GM19324 (cell line): ENCODE measurements around the gene NAPG.
"Not testable (repeated sequence)": the region's sequence is repeated elsewhere in the genome, so short reads cannot be mapped to it uniquely, and the experiment has no call there.

Experiments
- ATAC-seq: cut with Tn5 transposase; IDR thresholded peaks from one replicate; pipeline ENCODE4 v1.9.1; 2021; ENCODE audit warnings: mild to moderate bottlenecking, moderate library complexity; ENCODE audit not compliant: unreplicated experiment, low FRiP score

NAPG gene

DNA sequence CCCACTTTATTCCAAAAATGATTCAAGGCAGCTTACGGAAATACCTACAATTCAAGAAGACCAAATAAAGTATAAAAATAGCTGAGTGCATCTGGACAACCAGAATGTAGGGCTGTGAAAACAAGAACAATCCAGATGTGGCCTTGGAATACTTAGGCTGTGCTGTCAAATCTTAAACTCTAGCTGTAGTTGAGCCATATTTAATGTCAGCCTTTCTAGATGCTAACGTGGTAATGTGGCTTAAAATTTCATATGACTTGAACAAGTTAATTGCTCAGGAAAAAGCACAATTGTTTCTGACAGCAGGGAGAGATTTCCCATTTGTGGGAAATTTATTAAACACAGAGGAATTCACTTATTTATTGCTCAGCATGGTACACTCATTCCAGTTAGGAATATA is 14.6 kb upstream of the NAPG start:
- no peak for ATAC-seq

DNA sequence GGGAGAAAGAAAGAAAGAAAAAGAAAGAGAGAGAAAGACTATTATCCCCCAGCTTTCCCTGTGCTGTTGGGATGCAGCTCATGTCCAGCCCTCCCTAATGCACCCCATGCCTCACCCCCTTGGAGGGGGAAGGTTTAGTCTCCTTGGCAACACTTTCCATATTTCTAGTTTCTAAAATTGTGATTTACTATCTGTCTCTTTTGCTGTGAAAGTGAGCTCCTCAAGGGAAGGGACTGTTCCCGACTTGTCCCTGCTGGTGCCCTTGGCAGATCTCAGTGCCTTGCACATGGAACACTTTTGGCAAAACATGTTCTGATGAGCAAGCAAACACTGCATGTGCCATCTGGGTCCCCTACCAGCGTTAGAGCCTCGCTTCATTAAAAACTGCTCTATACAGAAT is 11.7 kb upstream of the NAPG start:
- ATAC-seq: no peak

DNA sequence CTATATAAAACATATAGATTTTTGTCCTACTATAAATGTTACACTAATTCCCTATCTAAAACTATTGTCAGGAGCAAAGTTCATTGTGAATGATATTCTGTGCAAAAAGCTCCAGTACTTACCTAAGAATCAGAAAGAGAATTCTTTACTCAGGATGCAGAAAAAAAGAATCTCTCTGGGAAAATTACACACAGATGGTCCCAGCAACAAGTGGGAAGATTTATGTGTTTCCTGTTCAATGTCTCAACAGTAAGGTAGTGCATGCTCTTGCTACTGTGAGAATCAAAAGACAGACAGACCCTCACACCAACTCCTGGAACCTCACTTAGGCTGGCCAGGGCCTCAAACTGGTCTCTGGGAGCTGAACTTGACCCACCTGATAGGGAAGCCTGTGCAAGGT is 11.2 kb upstream of the NAPG start:
- ATAC-seq: no peak

DNA sequence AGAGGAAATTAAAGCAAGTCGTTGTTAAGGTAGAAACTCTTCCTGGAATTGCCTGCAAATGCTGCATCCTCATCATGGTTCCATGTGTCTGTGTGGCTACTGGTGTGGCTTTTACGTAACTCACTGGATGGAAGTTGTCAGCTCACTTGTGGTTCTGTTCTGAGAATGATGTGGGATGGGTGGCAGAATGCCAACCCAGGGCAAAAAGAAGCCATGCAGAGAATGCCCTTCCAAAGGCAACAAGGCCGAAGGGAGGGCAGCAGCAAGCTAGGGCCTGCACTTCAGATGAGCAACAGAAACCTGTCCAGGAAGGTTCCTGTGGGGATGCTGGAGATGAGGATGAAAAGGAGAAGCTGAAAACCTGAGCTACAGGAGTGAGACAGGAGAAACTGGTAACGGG is 10.4 kb upstream of the NAPG start:
- no peak for ATAC-seq

DNA sequence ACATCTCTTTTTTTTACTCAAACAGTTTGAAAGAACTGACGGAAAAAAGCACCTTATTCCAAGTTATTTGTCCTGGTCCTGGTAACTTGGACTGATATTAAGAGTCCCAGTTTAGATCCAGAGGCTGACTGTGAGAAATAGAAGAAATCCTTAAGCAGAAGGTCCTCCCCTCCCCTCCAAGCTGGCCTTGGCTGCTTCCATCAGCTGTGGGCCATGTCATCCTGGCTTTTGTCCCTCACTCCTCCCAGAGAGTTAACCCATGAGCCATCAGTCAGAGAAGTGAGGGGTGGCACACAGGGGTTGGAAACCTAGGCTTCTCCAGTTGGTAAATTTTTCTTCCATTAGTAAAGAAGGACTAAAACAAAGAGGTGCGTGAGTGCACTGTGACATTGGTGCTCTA is 9.7 kb upstream of the NAPG start:
- ATAC-seq: no peak

DNA sequence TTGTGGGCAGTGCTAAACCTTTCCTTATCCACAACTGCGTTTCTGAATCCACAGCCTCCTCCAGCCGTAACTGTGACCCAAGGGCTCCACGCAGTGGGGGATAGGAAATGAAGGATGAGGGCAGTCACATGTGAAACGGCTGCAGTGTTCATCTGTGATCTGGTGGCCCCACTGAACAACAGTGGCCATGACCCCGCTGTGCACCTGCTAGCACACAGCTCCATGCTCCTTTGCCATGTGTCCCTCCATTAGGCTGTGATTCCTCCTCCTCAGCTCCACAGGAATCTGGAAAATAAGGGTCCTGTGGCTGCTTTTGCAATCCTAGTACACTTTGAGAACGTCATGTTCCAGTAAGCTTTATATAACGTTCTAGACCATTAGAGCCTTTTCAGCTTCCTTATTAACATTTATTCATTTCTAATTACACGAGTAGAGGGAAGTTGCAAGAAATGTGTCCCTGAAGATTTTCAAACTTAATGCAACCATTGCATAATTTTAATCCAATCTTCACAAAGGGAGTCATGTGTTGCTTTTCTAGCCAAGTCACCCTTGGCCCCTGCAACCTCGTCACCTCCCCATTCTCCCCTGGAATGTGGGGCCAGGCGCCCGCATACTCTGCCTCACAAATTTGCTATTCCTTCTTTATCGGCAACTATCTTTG is 7.1 kb upstream of the NAPG start:
- ATAC-seq: no peak

DNA sequence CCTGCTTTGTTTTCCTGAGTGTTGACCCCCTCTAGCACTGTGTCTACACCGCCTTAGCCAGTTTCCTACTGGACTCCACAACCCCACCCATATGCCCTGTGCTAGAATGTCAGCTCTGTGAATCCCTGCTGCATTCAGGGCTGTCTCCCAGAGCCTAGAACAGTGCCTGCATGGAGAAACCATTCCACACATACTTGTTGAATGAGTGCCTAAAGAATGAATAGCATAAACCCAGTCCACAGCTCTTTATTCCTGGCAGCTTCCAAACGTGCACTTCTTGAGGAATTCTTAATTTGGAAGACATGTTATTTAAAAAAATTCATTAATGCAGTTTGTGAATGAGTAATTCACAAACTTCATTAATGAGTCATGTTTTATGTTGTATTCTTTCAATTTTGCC is 6.5 kb upstream of the NAPG start:
- ATAC-seq: no peak

DNA sequence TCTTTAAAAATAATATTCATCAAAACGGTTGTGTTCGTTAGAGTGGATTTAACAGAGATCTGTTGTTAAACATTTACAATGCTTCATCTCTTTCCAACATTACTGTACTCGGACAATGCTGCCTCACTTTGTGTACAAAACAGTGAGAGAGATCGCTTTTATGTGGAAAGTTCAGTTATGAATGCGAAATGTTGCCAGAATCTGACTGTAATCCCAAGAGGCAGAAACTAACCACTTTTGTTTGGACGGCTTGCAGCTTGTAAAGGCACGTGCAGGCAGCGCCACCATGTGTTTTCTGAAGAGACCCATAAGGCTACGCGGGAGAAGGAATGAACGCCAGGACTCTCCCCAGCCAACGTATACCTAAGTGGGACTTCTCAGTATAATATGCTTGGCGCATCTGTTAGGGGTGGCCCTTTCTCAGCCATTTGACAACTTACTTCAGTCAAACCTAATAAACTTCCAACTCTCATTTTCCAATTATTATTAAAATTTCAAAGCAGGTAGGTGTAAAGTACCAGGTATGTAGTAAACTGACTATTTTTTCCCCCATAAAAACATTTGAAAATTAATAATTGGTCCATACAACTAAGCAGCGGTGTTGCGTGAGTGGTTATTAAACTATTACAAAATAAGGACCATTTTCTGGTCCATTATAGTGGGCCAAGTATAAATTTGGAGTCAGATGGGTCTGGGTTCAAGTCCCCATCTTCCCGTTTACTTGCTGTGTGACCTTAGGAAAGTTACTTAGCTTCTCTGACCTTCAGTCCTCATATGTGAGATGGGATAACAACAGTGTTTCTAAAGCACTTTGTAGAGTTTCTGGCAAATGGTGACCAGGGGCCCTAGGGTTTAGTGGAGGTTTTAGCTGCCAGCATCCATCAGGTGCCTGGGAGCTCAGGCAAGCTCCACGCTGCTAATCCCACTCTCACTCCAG is 5.6 kb upstream of the NAPG start:
- ATAC-seq: no peak

DNA sequence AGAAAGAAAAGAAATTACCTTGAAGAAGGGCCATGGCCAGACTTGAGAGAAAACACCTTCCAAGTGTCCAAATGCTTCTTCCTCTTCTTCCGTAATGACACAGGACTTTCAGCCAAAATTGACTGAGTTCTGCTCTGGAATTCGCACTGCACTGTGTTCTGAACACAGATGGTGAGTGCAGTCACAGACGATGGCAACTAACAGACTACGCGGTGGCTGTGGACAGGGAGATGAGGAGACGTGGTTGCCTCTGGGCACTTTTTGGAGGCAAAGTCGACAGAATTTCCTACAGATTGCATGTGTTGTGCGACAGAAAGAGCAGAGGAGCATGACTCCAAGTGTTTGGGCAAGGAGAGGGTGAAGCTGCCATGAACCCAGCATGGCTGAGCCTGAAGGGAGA is 4.3 kb upstream of the NAPG start:
- ATAC-seq: no peak

DNA sequence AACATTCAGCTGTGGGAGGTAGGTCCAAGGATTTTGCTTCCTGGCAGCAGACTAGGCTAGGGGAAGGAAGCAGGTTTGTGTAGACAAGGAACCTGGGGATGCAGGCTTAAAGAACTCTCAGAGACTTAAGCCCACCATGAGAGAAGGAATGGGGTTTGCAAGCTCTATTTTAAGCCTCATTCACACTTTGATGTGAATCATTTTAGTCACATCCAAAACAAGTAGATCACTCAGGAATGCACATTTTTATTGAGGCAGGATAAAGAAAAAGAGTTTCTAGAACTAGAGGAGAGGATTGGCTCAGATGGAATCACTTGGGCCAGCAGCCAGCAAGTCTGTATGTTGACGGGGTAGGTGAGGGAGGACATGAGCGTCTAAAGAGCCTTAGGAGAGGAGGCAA is 3.3 kb upstream of the NAPG start:
- no peak for ATAC-seq

DNA sequence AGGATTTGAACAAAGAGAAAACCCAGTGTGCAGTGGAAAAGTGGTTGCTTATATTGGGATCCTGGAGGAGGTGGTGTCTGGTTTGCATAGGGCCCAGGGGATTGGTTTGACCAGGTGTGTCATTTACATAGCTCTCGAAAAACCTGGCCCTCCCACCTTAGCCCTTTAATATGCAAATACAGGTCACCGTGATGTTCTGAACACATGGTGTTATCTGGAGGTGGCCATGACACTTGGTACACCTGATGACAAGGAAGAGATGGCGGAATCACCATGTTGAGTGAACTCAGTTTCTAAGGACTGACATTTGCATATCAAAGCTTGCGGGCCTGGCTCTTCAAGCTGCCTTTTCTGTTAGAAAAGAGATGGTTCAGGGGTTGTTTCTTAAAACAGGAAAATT is 2.3 kb upstream of the NAPG start:
- no peak for ATAC-seq

DNA sequence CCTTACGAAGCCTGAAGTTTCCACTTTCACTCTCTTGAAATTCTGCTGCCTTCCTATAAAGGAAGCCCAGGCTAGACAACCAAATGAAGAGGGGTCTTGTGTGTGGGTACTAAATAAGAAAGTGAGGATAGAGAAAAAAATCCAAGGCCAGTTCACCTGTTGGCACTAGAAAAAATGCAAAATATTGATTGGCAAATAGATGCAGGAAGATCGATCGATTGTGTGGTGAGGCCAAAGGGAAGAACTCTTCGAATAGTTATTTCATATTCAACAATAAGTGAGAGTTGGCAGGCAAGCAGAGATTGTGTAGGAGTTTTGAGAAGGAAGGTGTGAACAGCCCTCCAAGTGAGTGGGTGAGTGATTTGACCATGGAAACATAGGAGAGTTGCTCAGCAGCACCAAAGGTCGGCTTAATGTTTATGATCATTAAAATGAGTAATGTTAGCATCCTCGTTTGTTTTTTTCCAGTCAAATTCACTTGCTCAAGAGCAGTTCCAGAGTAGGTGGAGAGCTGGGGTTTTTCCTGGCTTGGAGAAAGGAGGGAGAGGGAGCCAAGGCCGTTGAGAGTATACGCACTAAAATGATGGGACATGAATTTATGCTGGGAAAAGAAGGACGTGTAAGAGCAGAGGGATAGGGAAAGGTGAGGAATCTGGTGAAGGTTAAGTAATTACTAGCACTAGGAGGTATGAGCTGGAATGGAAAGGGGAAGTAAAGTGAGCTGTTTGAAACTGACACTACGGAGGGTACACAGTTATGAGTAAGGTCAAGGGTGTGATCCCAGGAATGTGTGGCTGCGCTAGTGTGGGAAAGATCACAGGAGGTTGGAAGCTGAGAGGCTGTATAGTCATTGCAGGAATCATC is 1.1 kb upstream of the NAPG start:
- no peak for ATAC-seq

DNA sequence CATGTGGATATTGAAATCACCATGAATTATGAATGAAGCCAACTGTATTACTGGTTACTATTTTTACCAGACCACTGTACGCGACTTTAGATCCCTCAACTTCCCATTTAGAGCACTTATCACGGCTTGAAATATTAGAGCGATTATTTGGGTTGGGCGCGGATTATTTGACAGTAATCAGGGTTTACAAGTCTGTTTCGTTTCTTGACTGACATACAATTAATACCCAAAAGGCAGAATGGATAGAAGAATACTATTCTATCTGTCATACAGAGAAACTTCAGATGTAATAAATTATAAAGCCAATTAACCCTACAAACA is 496 bp upstream of the NAPG start:
- ATAC-seq: no peak

DNA sequence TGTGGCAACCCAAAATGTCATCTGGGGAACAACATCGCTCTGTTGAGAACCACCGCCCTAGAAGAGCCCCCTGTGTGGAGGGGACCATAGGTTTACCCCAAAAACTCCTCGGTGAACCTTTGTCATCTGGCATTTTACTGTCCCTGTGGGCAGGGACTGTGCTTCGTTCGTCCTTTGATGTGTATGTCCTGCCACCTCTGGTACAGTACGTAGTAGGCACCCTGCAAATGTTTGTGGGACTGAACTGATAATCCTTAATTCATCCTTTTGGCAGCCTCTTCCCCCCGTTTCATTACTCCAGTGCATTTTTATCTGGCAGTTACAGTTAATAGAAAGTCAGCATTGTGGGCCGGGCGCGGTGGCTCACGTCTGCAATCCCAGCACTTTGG is 728 bp downstream of the NAPG start:
- no peak for ATAC-seq

DNA sequence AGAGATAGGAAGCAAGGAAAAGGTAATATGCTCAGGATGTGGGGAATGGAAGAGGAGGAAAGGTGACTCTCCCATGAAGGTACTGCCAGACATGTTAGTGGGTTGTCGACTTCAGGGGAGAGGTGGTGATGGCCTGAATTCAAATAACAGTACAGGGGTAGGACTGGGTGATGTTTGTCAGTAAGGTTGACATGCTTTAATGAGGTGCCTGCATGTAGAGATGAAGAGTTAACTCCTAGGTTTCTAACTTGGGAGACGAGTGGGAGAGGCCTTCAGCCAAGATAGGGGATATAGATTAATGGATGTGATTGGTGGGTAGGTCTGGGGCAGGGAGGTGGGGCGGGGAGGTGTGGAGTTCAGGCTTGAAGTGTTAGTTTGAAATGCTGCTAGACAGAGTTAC is 2.6 kb downstream of the NAPG start:
- ATAC-seq: no peak

DNA sequence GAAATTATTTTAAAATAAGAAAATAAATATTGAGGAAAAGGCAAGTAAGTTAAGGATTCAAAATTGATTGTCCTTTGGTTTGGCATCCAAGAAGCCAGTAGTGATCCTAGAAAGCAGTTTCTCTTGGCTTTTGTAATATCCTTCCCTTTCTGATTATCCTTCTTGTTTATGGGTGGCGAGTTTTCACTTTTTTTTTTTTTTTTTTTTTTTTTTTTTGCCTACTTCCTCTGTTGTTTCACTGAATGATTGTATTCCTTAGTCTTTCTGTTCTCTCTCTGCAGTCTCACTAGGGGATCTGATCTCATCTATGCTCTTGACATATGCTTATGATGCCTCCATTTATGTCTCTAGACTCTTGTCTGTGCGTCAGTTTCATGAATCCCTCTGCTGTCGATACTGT is 4.2 kb downstream of the NAPG start:
- ATAC-seq: no peak

DNA sequence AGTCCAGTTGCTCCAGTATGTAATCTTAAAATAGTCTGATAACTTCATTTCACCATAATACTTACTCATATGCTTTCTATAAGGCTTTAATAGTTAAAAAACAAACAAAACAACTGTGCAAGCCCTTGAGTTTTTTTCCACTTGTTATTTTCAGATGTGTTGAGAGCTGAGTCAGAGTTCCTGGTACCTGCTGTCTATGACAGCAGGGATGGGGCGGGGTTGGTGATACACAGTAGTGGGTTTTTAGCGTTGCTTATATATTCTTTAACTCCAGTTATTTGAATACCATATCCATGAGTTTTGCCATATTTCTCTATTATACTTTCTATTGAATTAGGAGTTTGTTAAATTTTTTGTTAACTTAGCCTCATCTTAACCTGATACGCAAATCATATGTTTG is 5.0 kb downstream of the NAPG start:
- ATAC-seq: no peak

DNA sequence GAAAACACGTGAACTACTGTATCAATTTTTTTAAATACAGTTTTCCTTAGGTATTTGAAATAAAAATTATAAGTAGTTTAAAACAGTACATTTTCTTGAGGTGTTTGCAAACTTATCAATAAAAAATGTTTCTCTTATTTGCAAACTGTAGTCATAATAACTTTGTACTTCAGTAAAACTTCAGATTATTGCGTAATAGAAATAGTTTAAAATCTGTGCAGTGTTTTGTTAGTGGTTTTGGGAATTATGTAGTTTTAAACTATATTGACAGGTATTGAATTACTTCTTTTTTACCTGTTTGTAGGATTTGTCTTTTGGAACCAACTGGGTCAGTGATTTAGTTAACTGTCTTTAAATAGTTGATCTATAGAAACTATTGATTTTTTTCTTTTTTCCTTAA is 7.3 kb downstream of the NAPG start:
- ATAC-seq: no peak

DNA sequence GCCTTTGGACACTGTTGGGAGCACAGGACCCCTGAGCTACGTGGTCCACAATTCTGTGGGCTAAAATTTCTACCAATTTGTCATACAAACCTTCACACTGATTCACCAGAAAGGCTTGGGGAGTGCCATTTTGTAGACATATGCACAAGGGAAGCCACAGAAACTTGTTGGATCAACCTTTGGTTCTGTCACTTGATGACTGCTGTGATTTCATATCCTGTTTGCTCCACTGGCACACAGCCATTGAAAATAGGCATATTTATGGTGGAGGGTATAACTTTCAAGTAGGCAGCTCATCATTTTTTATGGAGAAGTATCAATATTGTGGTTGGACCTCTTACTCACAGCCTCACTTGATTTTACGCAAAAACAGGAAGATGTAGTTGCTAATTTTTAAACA is 10.5 kb downstream of the NAPG start:
- ATAC-seq: no peak

DNA sequence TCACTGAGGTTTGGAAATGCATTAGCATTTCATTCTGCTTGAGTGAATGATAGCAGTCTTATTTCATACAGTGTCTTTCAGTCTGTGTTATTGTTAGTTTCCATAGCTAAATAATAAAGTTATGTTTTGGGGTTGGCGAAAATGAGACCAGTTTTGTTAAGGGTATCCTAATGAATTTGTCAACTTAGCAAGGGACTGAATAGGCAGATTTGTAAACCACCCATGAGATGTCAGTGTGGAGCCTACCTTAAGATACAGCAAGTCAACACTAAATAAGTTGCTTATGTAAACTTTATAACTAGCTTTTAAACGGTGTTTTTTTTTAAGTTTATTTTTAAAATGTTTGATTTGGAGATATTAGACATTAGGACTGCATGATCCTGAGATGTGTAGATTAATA is 11.9 kb downstream of the NAPG start:
- no peak for ATAC-seq

DNA sequence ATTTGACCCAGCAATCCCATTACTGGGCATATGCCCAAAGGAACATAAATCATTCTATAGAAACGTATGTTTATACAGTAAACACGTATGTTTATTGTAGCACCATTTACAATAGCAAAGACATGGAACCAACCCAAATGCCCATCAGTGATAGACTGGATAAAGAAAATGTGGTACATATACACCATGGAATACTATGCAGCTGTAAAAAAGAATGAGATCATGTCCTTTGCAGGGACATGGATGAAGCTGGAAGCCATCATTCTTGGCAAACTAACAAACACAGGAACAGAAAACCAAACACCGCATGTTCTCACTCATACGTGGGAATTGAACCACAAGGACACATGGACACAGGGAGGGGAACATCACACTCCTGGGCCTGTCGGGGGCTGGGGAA is 13.3 kb downstream of the NAPG start:
- ATAC-seq: not testable (repeated sequence)
